Peyer's patch (tissue), 4 donors: ENCODE data around the gene PGBD5. TPM values are rescaled to one million over a fixed set of nuclear protein-coding genes. Genes with fewer than 3 reads are reported as not detected.
"Not testable (repeated sequence)": the region's sequence is repeated elsewhere in the genome, so short reads cannot be mapped to it uniquely, and the experiment has no call there.

Source experiments
- DNase-seq, 3 donors: peaks; one replicate each; pipeline ENCODE4 v3.0.0-alpha.2; 2017 to 2019
- H3K27ac ChIP-seq, 4 donors: fragments of 200-600 bp; sonication (generic); one replicate each; pipeline ENCODE4 v1.5.1; 2016 to 2019
- H3K27me3 ChIP-seq, 2 donors: fragments of 200-600 bp; sonication (generic); one replicate each; pipeline ENCODE4 v1.5.1; 2019
- H3K36me3 ChIP-seq, 3 donors: fragments of 200-600 bp; sonication (generic); one replicate each; pipeline ENCODE4 v1.5.1; 2016 to 2019
- H3K4me1 ChIP-seq, 4 donors: fragments of 200-600 bp; sonication (generic); one replicate each; pipeline ENCODE4 v1.5.1; 2016 to 2019
- H3K4me3 ChIP-seq, 4 donors: fragments of 200-600 bp; sonication (generic); 1 replicate in 3 of 4; 2 replicates in 1 of 4; pipeline ENCODE4 v1.5.1; 2016 to 2019; ENCODE audit warnings: mild to moderate bottlenecking in 1 of 4
- H3K9me3 ChIP-seq, 4 donors: fragments of 200-600 bp; sonication (generic); one replicate each; pipeline ENCODE4 v1.5.1; 2016 to 2019; ENCODE audit warnings: mild to moderate bottlenecking in 1 of 4
- CTCF ChIP-seq, 6 experiments: fragments of 450-650 bp in 4 of 6; fragments of 200-600 bp in 2 of 6; sonication (generic) in 1 of 6; IDR thresholded peaks; one replicate each; pipeline ENCODE4 v1.5.1; 2017 to 2019; ENCODE audit warnings: antibody characterized with exemption in 6 of 6, mild to moderate bottlenecking in 3 of 6, moderate library complexity in 1 of 6
- POLR2A ChIP-seq, 2 donors: fragments of 450-650 bp; IDR thresholded peaks; one replicate each; pipeline ENCODE4 v1.5.1; 2017; ENCODE audit warnings: antibody characterized with exemption in 2 of 2, mild to moderate bottlenecking in 2 of 2, moderate library complexity in 2 of 2
- total RNA-seq, 4 donors: library from RNA; depleted of rRNA; stranded (reverse); fragments of >200 nt; gene quantifications; one replicate each; pipeline ENCODE4 v1.1.0, GENCODE V29; 2016

Gene PGBD5
- total RNA-seq, 4 donors from 2014 or later: under 0.01 to 4.1 (median 0.21) TPM

DNA sequence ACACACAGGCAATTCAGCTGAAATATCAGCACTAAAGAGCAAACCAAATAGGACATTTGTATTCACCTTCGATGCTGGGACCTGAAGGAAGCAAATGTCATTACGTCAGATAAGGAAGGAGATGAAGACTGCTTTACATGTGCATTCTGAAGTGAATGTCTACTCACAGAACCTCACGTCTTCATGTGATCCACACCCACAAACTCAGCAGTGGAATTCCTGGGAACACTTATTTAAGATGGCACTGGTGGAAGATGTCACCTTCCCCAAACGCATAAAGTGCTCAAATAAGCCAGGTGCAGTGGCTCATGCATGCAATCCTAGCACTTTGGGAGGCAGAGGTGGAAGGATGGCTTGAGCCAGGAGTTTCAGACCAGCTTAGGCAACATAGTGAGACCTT is 11.4 kb downstream of the PGBD5 start:
- TF ChIP-seq CTCF (IDR thresholded peaks at IDR 0.05): no peak
- no peak for DNase-seq
- H3K4me1 ChIP-seq: no peaks in the 10 kb centered on the region

DNA sequence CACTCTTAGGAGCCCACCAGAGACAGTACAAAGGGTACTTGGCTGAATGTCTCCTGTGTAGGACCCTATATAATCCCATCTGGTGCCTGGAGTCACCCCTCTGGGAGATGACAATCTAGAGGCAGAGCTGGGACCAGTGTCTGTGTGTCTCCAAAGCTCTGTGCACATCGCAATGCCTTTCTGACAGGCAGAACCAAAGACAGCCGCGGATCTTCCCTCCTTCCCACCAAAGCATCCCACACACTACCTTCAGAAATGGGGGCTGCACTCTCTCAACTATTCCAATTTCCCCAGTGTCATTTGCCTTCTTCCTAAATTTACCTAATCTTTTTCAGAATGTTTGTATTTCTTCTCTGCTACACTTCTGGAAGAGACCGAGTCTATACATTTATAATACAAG is 12.0 kb downstream of the PGBD5 start:
- Histone ChIP-seq H3K9me3 (no peaks in the 10 kb centered on the region), H3K4me3 (no peak overlapping the region), H3K4me1 (no peaks in the 10 kb centered on the region), H3K36me3 (no peaks in the 10 kb centered on the region), H3K27me3 (no peaks in the 10 kb centered on the region), H3K27ac (no peak overlapping the region)
- no peak for TF ChIP-seq CTCF (IDR thresholded peaks at IDR 0.05)
- no peak for TF ChIP-seq POLR2A (IDR thresholded peaks at IDR 0.05)
- DNase-seq: no peak

More for the DNA sequence above, 11.4 kb downstream of the PGBD5 start:
- H3K36me3 ChIP-seq: no peaks in the 10 kb centered on the region
- H3K4me3 ChIP-seq: no peak overlapping the region
- H3K27me3 ChIP-seq: no peaks in the 10 kb centered on the region
- no peak overlapping the region for H3K27ac ChIP-seq
- H3K9me3 ChIP-seq: no peaks in the 10 kb centered on the region

GRCh38 chr1:230413061-230413460 is 13.1 kb downstream of the PGBD5 start:
- DNase-seq: no peak
- H3K27me3 ChIP-seq: no peaks in the 10 kb centered on the region
- H3K27ac ChIP-seq: no peak overlapping the region
- TF ChIP-seq CTCF (IDR thresholded peaks at IDR 0.05) (no peak), POLR2A (IDR thresholded peaks at IDR 0.05) (no peak)
- H3K4me3 ChIP-seq: no peak overlapping the region
- no peaks in the 10 kb centered on the region for H3K9me3 ChIP-seq
- no peaks in the 10 kb centered on the region for H3K36me3 ChIP-seq
- H3K4me1 ChIP-seq: no peaks in the 10 kb centered on the region

DNA sequence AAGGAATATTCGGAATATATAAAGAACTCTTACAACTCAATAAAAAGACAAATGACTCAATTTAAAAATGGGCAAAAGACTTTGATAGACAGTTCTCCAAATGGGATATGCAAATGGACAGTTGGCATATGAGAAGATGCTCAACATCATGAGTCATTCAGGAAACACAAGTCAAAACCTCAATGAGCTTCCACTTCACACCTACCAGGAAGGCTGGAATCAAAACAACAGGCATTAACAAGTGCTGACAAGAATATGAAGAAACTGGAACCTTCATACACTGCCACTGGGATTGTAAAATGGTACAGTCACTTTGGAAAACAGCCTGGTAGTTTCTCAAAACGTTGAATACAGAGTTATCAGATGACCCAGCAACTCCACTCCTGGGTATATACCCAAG is 17.2 kb downstream of the PGBD5 start:
- Histone ChIP-seq H3K4me1 (no peaks in the 10 kb centered on the region), H3K27me3 (no peaks in the 10 kb centered on the region), H3K27ac (no peak overlapping the region), H3K9me3 (no peaks in the 10 kb centered on the region), H3K4me3 (no peak overlapping the region), H3K36me3 (no peaks in the 10 kb centered on the region)
- TF ChIP-seq CTCF (IDR thresholded peaks at IDR 0.05): no peak
- TF ChIP-seq POLR2A (IDR thresholded peaks at IDR 0.05): no peak
- no peak for DNase-seq

GRCh38 chr1:230407351-230407750 is 18.8 kb downstream of the PGBD5 start:
- Histone ChIP-seq H3K27ac (no peak overlapping the region), H3K36me3 (no peaks in the 10 kb centered on the region), H3K9me3 (no peaks in the 10 kb centered on the region), H3K27me3 (no peaks in the 10 kb centered on the region), H3K4me3 (no peak overlapping the region), H3K4me1 (no peaks in the 10 kb centered on the region)
- DNase-seq: no peak
- TF ChIP-seq CTCF (IDR thresholded peaks at IDR 0.05) (no peak), POLR2A (IDR thresholded peaks at IDR 0.05) (no peak)

DNA sequence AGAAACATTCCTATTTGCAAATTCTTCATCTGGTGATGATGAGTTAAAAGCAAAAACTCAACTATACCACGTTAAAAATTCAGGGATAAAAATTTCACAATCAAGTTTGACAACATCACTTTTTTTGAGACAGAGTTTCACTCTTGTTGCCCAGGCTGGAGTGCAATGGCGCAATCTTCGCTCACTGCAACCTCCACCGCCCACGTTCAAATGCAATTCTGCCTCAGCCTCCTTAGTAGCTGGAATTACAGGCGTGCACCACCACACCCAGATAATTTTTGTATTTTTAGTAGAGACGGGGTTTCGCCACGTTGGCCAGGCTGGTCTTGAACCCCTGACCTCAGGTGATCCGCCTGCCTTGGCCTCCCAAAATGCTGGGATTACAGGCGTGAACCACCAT is 19.4 kb downstream of the PGBD5 start:
- not testable (repeated sequence) for H3K9me3 ChIP-seq, H3K27me3 ChIP-seq, H3K27ac ChIP-seq

More for the DNA sequence above, 19.4 kb downstream of the PGBD5 start:
- DNase-seq, H3K4me1 ChIP-seq, H3K36me3 ChIP-seq, H3K4me3 ChIP-seq: not testable (repeated sequence)
